Stimulated activated CD4-positive, alpha-beta T cell treated with anti-CD3 and anti-CD28 coated beads, Interleukin-15, amount 100 ng/mL, for 1 hour (primary cell): ENCODE data around the gene RABL2A.
"Not testable (repeated sequence)": the region's sequence is repeated elsewhere in the genome, so short reads cannot be mapped to it uniquely, and the experiment has no call there.

Experiments used
- DNase-seq, 2 donors: peaks; one replicate each; pipeline ENCODE4 v3.0.0-alpha.2; 2020; ENCODE audit warnings: low read depth in 1 of 2, low spot score in 1 of 2

The RABL2A gene

DNA sequence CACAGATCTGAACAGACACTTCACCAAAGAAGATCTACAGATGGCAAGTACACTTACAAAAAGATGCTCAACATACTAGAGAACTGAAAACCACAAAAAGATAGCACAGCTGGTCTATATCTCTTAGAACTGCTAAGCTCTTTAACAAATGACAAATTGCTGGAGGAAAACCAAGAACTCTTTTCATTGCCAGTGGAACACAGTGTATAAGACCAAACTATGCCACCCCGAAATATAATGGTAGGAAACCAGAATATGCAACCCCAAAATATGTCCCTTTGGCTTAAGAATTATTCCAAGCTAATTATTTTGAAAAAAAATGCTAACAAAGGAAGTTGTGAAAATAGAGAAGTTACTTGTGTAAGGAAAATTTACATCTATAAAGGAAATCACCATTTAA is 21.0 kb upstream of the RABL2A start:
- DNase-seq, result not testable (repeated sequence)

DNA sequence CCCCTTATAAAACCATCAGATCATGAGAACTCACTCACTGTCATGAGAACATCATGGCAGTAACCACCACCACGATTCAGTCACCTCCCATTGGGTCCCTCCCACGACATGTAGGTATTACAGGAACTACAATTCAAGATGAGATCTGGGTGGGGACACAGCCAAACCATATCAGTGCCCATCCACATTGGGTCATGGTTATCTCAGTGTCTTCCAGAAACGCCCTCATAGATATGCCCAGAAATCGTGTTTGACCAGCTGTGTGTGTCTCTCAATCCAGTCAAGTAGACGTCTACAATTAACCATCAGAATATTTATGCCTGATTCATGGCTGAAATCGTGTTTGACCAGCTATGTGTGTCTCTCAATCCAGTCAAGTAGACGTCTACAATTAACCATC is 17.2 kb upstream of the RABL2A start:
- not testable (repeated sequence) for DNase-seq

DNA sequence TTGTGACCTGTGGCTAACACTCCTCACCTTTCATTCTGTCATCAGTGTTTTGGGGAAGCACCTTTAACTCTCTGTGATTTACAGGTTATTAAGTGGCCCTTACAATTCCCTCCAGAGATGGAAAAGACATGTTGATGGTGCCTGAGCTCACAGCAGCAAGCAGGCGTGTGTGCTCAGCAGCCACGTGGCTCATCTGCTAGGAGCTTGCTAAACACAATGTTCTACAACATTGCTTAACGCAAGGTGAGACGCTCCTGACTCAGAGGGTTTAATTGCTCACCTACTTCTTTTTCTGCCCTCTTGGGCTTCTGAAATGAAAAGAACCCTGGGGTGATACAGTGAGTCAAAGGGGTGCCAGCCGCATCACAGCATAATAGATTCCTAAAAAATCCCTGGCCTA is 6.1 kb upstream of the RABL2A start:
- DNase-seq, result not testable (repeated sequence)

DNA sequence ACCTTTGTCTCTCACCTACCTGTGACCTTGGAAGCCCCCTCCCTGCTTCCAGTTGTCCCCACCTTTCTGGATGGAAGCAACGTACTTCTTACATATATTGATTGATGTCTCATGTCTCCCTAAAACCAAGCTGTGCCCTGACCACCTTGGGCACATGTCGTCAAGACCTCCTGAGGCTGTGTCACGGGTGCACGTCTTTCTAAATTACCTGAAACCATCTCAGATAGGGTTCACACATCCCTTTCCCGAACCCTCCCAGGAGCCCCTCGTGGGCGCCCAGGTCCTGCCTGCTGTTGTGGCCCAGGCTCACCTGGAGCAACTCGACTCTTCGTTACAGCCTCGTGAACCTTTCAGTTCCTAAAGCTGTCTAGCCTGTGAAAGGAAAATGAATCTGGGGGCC is 1.2 kb upstream of the RABL2A start:
- not testable (repeated sequence) for DNase-seq

DNA sequence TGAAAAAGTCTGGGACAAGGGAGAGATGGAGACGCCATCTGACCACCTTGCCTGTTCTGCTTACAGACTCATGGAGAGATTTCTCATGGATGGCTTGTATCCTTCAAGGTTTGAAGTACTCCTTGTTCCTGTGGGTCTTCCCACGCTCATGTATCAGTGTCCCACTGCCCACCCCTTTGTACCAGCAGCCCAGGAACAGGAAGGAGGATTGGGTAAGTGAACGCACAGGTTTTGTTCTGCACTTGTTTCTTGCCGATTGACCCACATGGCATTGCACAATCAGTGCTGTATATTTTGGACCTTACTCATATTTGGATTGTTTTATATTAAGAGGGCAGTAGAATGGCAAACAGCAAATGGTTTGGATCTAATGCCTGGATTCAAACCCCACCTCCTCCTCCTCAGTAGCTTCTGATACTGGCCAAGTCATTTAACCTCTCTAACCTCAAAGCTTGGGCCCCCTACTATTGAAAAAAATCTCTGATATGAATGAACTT is 5.8 kb downstream of the RABL2A start:
- not testable (repeated sequence) for DNase-seq

DNA sequence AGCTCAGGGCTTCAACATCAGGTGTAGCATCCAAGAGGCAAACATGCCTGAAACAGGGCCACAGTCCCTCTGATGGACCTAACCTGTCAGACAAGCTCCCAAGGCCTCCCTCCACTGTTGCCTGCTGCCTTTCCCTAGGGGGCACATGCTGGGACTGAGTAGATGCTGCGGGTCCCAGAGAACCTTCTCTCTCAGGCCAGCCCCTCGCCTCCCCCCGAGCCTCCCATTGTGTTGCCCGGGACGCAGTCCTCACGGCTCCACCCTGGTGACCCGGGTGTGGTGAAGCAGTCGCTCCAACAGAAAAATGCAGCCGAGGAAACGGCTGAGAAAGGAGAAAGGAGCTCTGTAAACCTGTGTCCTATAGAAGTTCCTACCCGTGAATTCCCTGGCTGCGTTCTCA is 8.3 kb downstream of the RABL2A start:
- DNase-seq, result not testable (repeated sequence)

DNA sequence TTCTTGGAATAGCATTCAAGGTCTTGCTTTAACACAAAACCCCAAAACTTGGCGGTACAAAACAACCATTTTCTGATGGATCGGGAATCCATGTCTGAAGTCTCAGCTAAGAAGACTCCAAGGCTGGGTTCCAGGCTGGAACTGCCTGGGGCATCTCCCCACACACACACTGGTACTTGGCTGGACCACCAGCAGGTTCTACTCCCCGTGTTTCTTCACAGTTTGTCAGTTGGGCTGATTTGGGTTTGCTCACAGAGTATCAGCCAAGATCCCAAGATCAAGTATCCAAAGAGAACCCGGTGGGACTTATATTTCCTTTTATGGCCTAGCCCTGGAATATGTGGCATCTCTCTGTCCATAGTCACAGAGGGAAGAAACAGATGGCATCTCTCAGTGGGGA is 9.2 kb downstream of the RABL2A start:
- DNase-seq, result not testable (repeated sequence)

DNA sequence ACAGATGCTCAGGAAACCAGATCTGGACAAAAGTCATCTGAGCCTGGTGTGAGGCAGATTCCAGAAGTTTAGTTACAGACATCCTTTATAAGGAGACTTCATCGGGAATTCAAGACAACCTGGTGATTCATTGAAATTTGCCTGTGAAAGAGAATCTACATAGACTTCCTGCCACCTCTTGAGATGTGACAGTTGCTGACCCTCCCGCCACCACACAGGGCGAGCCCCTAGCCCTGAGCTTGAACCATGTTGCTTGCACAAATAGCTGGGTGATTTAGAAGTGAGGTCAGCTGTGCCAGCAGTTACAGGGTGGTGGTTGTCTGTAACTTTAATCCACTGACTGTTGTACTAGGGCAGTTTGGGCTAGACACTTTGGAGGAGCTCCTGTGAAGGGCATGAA is 11.0 kb downstream of the RABL2A start:
- DNase-seq, result not testable (repeated sequence)

DNA sequence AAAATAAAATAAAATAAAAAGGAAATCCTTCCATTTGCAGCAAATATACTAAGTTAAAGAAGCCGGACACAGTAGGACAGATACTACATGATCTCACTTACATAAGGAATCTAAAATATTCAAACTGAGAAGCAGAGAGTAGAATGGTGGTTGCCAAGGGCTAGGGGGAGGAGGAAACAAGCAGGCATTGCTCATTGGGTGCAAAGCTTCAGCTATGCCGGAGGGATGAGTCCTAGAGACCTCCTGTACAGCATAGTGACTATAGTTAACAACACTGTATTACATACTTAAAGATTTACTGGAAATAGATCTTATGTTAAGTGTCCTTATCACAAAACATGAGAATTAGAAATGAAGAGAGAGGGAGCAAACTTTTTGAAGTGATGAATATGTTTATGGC is 19.2 kb downstream of the RABL2A start:
- DNase-seq, result not testable (repeated sequence)

DNA sequence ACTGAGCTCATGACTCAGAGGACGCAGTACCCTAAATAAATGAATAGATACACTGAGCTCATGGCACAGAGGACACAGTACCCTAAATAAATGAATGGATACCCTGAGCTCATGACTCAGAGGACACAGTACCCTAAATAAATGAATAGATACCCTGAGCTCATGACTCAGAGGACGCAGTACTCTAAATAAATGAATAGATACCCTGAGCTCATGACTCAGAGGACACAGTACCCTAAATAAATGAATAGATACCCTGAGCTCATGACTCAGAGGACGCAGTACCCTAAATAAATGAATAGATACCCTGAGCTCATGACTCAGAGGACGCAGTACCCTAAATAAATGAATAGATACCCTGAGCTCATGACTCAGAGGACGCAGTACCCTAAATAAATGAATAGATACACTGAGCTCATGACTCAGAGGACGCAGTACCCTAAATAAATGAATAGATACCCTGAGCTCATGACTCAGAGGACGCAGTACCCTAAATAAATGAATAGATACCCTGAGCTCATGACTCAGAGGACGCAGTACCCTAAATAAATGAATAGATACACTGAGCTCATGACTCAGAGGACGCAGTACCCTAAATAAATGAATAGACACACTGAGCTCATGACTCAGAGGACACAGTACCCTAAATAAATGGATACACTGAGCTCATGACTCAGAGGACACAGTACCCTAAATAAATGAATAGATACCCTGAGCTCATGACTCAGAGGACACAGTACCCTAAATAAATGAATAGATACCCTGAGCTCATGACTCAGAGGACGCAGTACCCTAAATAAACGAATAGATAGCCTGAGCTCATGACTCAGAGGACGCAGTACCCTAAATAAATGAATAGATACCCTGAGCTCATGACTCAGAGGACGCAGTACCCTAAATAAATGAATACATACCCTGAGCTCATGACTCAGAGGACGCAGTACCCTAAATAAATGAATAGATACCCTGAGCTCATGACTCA is 24.1 kb downstream of the RABL2A start:
- not testable (repeated sequence) for DNase-seq

DNA sequence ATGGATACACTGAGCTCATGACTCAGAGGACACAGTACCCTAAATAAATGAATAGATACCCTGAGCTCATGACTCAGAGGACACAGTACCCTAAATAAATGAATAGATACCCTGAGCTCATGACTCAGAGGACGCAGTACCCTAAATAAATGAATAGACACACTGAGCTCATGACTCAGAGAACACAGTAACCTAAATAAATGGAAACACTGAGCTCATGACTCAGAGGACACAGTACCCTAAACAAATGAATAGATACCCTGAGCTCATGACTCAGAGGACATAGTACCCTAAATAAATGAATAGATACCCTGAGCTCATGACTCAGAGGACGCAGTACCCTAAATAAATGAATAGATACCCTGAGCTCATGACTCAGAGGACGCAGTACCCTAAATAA is 25.5 kb downstream of the RABL2A start:
- not testable (repeated sequence) for DNase-seq

DNA sequence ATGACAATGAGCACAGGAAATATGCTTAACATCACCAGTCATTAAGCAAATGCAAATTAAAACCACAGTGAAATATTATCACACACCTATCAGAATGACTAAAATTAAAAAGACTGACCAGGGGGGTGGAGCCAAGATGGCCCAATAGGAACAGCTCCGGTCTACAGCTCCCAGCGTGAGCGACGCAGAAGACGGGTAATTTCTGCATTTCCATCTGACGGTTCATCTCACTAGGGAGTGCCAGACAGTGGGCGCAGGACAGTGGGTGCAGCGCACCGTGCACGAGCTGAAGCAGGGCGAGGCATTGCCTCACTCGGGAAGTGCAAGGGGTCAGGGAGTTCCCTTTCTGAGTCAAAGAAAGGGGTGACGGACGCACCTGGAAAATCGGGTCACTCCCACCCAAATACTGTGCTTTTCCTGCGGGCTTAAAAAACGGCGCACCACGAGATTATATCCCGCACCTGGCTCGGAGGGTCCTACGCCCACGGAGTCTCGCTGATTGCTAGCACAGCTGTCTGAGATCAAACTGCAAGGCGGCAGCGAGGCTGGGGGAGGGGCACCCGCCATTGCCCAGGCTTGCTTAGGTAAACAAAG is 29.1 kb downstream of the RABL2A start:
- DNase-seq, result not testable (repeated sequence)

DNA sequence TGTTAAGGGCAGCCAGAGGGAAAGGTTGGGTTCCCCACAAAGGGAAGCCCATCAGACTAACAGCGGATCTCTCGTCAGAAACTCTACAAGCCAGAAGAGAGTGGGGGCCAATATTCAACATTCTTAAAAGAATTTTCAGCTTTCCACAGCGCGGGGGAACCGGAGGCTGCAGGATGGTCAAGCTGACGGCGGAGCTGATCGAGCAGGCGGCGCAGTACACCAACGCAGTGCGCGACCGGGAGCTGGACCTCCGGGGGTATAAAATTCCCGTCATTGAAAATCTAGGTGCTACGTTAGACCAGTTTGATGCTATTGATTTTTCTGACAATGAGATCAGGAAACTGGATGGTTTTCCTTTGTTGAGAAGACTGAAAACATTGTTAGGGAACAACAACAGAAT is 30.7 kb downstream of the RABL2A start:
- not testable (repeated sequence) for DNase-seq

DNA sequence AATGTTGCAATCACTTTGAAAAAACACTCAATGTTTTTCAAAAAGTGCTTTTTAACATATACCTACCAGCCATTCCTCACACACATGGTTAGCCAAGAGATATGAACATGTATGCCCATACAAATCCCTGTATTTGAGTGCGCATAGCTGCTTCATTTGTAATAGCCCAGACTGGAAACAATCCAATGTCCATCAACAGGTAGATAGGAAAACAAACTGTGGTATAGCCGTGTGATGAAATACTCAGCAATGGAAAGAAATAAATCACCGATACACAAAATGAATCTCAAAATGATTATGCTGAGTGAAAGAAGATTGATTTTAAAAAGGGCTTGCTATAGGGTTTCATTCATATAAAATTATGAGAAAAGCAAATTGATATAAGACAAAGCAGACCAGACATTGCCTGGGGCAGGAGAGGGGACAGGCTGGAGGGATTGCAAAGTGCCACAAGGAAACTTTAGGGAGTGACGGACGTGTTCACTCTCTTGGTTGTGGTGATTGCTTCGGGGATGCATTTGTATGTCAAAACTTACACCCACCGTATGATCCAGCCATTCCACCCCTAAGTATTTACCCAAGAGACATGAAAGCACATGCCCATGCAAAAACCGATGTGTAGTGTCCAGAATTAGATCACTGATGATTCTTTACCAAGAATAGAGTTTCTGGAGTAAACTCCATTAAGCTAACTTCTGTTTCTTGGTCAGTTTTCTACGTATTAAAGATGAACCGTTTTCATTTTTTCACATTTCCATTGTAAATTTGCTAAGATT is 36.4 kb downstream of the RABL2A start:
- not testable (repeated sequence) for DNase-seq

DNA sequence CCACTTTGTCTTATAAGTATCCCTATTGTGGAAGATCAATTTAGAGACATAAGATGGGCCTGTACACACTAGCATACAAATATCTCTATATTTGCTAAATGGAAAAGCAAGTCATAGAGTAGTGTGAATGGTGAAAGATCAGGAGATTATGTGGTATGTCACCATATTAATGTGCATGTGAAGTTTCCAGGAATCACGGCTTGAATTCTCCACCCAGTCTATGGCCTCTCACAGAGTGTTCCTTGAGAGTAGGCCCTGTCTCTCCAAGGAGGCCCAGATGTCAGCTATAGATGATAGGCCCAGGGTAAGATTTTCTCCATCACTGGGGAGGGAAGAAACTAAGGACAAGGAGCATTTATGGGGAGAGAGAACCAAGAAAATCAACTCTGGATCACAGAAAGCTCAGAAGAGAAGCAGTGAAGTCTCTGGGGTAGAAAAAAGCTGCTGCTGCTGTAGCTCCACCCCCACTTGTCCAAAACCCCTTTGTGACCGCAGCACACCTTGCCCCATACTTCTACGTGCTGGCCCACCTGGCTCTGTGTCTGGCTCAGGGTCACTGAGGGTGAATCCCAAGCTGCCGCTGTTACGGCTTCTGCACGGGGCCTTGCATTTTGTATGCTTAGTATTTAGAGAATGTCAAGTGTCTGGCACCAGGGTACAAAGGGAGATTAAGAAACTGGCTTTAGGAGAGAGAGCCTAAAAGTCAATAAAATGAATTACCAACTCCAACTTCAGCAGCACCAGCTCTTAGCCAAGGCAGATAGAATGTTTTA is 37.9 kb downstream of the RABL2A start:
- DNase-seq, result not testable (repeated sequence)

DNA sequence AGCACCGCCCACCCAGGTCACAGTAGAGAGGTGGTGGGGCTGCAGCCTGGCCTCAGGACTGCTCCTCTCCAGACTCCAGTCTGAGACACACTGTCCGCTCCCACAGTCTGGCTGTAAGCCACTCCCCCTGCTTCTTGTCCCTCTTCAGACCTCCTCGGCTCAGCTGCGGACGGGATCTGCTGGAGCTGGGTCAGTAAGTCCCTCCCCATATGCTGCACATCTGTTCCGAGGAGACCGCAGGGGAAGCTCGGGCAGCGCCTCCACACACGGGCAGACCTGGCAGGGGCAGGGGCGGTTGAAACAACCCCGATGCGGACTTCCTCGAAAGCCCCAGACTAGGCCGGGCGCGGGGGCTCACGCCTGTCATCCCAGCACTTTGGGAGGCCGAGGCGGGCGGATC is 41.9 kb downstream of the RABL2A start:
- not testable (repeated sequence) for DNase-seq

DNA sequence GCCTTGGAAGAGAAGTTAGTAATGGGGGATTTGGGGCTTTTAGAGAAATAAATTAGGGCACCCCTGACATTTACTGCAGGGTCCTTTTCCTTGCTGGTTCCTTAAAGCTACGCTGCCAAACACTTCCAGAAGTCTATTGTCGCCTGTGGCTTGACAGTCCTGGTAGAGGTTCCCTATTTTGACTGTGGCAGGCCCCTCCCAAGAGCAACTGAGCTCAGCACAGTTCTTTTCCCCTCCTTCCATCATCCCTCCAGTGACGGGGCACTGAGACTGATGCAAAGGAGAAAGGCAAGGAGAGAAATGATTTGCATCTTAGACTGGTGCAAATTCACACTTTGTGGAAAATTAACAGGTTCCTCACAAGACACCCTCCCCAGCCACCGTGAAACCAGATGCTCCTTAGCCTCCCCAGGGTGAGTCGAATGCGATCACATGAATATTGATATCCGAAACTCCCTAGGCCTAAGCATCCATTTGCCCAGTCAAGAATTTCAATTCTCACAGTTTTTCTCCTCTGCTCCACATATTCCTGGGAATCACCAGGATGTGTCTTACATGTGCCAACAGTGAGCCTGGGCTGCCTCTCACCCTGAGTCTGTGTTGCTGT is 45.4 kb downstream of the RABL2A start:
- DNase-seq, result no peak

DNA sequence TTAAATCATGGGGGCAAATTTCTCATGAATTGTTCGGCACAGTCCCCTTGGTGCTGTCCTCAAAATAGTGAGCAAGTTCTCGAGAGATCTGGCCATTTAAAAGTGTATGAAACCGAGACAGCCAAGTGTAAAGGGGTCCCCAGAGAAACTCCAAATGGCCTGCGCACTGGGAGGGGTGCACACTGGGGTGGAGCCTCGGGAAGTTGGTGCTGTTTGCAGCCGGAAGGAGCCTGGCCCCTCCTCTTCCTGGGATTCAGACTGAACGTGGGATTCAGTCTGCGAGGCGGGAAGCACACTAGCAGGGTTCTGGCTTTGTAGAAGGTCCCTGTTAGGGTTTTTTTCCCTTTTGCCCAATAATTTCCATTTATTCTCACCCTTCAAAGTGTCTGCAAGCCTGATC is 48.8 kb downstream of the RABL2A start:
- DNase-seq, result no peak

DNA sequence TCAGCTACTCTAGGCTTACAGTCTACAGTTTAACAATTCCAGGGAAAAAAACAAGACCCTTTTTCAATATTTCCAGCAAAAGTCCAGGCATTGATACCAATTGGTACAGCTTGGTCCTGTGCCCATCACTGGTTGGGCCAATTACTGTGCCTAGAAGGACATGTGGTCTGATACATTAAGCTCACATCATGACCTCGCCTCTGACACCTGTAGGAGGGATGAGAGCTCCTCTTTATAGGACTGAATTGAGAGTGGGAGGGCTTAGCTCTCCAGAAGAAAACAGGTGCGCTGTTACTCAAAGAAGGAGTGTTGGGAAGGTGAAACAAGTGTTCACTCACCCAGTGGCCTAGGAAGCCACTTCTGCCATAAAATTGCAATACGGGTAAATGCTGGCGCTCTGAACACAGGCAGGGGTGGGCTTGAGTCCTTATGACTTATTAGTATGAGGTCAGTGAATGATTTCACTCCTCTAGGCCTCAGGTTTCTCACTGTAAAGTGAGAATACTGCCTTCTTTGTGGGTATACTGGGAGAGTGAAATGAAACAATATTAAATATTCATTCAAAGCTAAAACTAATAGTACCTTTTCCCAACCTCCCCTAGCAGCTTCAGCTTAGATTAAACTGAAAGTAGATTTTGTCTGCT is 49.7 kb downstream of the RABL2A start:
- DNase-seq, result no peak

DNA sequence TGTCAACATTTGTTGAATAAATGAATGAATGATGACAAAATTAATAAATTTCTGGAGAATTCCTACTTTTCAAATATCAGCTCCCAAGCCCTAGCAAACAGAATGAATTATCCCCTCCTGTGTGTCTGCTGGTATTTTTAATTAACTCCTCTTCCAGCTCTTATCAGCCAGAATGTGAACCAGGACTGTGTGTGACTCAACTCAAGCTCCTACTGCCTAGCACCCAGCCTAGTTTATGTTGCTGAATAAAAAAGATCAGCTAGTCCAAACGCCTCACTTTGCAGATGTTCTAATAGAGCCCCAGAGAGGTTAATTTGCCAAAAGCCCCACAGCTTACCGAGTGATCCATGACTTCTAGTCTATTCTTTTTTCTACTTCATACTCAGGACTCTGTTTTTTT is 50.3 kb downstream of the RABL2A start:
- no peak for DNase-seq
